K562 treated with DMSO at 1 percent for 4 hours (cell line): ENCODE results near the gene EXOSC9. TPM values are rescaled to one million over a fixed set of nuclear protein-coding genes. Genes with fewer than 3 reads are reported as not detected.

Experiments
- total RNA-seq: library from RNA; unstranded; fragments of 300-600 nt; gene quantifications from 2 replicates; pipeline ENCODE4 v1.2.3, GENCODE V29; 2022; ENCODE audit not compliant: insufficient read depth

Gene EXOSC9, protein sequence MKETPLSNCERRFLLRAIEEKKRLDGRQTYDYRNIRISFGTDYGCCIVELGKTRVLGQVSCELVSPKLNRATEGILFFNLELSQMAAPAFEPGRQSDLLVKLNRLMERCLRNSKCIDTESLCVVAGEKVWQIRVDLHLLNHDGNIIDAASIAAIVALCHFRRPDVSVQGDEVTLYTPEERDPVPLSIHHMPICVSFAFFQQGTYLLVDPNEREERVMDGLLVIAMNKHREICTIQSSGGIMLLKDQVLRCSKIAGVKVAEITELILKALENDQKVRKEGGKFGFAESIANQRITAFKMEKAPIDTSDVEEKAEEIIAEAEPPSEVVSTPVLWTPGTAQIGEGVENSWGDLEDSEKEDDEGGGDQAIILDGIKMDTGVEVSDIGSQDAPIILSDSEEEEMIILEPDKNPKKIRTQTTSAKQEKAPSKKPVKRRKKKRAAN
- total RNA-seq, result 46.8 and 48.3 TPM in 2 replicates

GRCh38 chr4:121800961-121801714 lies at the start of gene EXOSC9:
EXOSC9 (plus strand) TSS chr4:121801323; CDS start chr4:121801425, 102 bp downstream.

GRCh38 chr4:121764702-121765367 lies 36.3 kb upstream of the EXOSC9 start, which contains the start of gene SMIM43:
SMIM43 (minus strand) TSS chr4:121765164; CDS start chr4:121765105, 59 bp downstream.

GRCh38 chr4:121823505-121824170 lies 22.5 kb downstream of the EXOSC9 start, which contains the start of gene CCNA2:
CCNA2 (minus strand) TSS chr4:121823883; CDS start chr4:121823628, 255 bp downstream.

Other genes starting within 250 kb of the EXOSC9 start
- gene ANXA5, start 104.3 kb upstream of the EXOSC9 start, total RNA-seq, result 103 and 117 TPM in 2 replicates
- not detected in 2 replicates for gene SMIM43, start 36.2 kb upstream of the EXOSC9 start, total RNA-seq
- gene CCNA2, start 22.6 kb downstream of the EXOSC9 start, total RNA-seq, result 89.7 and 89.9 TPM in 2 replicates
- 6.4 and 7.0 TPM in 2 replicates for gene BBS7, start 69.2 kb downstream of the EXOSC9 start, total RNA-seq
- not detected in 2 replicates for gene TRPC3, start 150.7 kb downstream of the EXOSC9 start, total RNA-seq